NAMALWA (cell line): ENCODE data around the gene FXR2.
"Not testable (repeated sequence)": the region's sequence is repeated elsewhere in the genome, so short reads cannot be mapped to it uniquely, and the experiment has no call there.

Source experiments
- DNase-seq: peaks from one replicate; pipeline ENCODE4 v3.0.0-alpha.2; 2015; ENCODE audit warnings: low spot score

FXR2 gene

DNA sequence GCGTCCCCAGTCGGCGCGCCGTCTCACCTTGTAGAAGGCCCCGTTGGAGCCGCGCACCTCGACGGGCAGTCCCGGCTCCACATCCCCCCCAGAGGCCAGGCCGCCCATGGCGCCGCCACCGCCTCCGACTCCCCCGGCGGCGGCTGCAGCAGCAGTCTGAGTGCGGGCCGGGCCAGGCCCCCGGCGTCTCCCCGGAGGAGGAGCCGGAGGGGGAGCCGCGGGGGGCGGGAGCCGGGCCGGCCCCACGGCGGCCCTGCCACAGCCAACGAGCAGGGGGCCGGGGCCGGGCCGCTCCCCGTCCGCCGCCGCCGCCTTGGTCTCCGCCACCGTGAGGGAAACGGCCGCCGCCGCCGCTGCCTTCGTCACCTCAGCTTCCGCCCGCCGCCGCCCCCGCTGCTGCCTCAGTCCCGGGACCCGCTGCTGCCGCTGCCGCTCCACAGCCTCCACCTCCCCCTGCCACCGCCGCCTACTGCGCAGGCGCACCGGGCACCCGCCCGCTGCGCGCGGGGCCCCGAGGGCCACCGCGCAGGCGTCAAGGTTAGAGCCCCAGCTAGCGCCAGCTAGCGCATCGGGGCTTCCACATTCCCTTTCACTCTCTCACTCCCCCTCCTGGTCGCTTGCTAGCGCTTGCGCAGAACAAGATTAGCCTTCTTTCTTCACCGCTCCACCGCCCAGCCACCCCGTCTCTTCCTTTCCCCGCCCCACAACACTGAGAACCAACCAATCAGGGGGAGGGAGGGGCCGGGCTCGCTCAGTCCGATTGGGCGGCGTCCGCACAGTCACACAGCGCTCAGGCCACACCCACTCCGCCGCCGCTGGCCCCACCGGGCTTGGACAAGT is at the start of gene FXR2:
Gene FXR2 (minus strand): TSS at position 473 of the 840 bp plus-strand sequence. CDS start 365 bp downstream, at position 108.
- DNase-seq: peak; percentile 97

GRCh38 chr17:7656958-7657609 is 42.4 kb upstream of the FXR2 start:
- no peak for DNase-seq

- DNase-seq: no peak
Observed at GRCh38 chr17:7655541-7655840, 40.8 kb upstream of the FXR2 start.

GRCh38 chr17:7654832-7655540 is 40.3 kb upstream of the FXR2 start:
- DNase-seq: no peak

DNA sequence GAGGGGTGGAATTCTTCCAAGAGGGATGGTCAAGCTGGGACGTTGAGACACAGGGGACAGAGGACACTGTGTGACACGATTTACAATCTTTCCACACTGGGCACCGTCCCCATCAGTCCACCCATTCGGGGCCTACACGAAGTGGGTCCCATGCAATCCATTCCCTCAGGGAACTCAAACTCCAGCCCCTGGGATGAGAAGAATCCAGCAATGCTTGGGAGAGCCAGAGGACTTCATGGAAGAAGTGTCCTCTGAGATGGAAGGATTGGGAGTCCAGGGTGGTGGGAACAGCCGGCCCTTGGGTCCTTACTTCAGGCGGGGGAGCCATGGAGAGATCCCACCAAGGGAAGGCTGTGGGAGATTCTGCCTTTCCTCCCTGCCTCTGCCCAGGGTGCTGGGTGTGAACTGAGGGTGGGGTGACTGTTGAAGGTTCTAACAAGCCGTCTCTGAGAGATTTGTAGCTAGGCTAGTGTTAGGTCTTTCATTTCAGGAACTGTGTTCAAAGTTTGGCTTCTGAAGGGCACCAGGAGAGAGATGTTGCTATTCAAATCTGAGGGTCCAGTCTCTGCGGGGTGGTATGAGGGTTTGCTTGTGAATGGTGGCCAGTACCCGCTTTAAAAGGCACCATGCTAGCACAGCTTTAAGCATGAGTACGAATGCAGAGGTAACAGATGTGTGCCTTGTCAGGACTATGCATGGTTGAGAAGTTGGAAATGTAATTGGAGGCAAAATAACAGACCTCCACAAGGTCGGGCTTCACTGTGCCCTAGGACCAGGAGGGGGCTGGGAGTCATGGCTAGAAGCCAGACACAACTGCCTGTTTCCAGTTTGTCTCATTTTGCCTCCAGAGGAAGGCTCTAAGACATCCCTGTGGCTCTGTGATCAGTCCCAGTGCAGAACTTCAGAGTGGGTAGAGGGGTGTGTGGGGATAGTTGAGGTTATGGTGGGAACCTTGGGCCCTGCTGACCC is 38.0 kb upstream of the FXR2 start:
- no peak for DNase-seq

DNA sequence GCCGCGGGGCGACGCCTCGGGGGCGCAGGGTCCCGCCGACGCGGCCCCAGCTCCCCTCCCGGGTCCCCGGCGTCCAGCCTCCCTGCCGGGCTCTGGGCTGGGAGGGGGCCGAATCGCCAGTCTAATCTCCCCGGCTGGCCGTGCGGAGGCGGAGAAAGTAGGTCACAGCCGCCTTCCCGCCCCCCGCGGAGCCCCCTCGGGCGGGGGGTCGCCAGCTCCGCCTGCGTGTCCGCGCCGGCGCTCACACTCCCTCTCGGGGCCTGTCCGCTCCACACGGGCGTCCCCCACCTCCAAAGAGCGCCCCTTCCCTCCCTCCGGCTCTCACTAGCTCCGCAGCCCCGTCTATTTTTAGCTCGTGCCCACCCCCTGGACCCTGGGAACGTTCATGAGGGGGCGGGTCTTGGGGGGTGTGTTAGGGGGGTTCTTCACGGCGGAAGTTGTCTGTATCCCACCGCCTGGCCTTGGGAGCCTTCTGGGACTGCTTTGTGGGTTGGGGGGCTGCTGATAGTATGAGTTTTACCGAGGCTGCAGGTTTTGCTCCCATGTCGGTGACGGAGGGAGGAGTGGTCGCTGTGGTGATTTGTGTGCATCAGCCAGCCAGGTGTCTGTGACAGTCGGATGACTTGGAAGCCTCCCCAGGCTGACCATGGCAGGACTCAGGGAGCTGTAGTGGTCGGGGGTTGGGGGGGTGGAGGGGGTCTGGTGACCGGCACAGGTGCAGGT is 37.1 kb upstream of the FXR2 start:
- no peak for DNase-seq

DNA sequence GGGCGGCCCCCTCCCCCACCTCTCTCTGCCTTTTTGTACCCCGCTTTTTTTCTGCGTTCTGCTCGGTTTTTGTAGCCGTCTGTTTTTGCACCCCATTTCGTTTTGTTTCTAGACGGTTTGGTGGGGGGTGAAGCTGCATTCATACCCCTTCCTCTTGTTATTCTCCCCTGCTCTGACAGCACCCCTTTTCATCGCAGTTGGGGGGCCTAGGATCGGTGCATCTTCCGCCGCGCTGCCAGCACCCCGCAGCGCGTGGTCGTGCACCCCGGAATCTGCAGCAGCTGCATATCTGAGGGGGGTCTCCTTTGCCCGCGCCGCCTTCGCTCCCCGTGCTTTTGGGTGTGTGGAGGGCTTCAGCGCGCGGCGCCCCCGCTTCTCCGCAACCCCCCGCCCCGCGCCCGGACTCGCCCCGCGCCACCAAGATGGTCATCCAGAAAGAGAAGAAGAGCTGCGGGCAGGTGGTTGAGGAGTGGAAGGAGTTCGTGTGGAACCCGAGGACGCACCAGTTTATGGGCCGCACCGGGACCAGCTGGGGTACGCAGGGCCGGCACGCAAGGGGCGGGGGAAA is 36.5 kb upstream of the FXR2 start:
- no peak for DNase-seq

DNA sequence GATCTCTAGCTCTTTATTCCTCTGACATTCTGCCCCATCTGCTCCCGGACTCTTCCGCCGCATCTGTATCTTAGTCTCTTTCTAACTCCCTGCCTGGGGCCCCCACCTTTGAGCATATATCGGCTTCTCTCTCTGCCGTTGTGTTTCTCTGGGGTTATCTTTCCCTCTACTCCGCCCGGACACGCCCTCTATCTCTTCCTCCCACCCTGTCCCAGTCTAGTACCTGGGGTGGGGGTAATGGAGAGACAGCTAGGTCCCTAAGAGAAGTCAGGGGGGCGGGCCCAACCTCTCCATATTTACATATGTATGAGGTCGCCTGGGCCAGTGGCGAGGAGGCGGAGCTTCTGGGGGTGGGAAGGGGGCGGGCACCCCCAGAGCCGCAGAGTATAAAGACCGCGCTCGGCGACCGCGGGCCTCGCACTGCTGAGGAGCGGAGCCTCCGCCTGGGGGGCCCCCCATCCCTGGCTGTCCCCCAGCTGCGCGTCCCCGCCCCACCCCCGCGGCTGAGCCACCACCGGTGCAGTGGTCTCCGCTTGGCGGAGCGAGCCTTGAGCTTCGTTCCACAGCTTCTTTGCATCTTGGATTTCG is 35.9 kb upstream of the FXR2 start, which contains the start of gene ATP1B2:
Gene ATP1B2 (plus strand): TSS at position 418 of the 588 bp plus-strand sequence. CDS start 593 bp downstream, outside the sequence.
- peak; percentile 69 for DNase-seq

DNA sequence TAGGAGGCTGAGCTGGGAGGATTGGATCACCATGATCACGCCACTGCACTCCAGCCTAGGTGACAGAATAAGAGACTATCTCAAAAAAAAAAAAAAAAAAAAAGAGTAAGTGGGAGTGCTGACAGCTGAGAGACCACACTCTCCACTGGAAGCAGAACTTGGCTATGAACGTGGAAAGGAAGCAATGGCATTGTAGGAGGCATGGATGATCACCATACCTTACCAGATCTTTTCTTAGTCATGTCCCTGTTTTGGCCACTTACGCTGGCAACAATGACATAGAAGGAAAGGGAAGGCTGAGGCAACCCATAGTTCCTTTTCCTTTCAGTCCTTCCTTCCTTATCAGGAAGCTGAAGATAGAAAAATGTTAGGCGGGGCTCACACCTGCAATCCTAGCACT is 32.3 kb upstream of the FXR2 start:
- DNase-seq: no peak

DNA sequence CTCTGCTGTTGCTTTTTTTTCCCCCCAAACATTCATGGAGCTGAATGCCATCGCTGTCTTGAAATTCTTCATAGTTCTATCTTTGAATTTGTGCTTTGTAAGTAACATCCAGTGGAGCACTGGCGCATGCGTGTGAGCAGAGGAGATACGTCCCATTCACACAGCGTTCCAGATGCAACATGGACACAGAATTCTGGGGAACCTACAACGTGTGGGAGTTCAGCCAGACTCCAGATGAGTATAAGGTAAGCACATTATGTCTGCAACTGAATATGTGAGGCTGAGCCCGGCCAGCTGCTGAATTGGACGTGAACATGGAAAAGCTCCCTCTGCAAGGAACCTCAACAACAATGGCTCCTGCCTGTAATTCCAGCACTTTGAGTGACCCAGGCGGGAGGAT is 31.8 kb upstream of the FXR2 start:
- no peak for DNase-seq

DNA sequence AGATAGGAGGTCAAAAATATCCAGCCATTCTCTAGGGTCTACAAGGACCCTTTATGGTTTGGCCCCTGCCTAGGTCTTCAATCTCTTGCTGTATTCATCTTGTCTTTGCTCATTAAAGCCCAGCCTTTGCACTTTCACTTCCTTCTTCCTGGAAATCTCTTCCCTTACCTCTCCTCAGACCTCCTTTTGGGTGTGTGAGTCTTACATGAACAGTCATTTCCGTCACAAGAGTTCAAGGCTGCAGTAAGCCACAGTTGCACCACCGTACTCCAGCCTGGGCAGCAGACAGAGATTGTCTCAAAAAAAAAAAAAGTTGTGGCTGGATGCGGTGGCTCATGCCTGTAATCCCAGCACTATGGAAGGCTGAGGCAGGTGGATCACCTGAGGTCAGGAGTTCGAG is 30.1 kb upstream of the FXR2 start:
- no peak for DNase-seq

DNA sequence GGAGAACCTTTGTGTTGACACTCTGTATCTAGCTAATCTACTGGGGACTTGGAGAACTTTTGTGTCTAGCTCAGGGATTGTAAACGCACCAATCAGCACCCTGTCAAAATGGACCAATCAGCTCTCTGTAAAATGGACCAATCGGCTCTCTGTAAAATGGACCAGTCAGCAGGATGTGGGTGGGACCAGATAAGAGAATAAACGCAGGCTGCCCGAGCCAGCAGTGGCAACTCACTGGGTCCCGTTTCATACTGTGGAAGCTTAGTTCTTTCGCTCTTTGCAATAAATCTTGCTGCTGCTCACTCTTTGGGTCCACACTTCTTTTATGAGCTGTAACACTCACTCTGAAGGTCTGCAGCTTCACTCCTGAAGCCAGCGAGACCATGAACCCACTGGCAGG is 26.9 kb upstream of the FXR2 start:
- DNase-seq: not testable (repeated sequence)

- no peak for DNase-seq
Observed at GRCh38 chr17:7640783-7641182, 26.1 kb upstream of the FXR2 start.

DNA sequence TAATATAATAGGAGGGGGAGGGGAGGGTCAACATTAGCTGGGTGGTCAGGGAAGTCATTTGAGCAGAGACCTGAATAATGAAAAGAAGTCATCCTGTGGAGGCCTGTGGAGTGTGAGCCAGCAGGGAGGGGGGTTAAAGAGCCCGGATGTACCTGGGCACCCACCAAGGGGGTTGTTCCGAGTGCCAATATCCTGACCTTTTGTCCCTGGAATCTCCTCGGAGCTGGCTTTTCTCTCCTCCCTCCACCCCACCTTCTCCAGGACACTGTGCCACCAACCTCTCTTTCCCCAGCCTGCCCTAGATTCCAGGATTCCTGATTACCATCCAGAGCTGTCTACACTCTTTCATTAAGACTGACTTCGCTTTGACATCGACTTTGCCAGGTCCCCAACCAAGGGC is 21.5 kb upstream of the FXR2 start:
- no peak for DNase-seq

DNA sequence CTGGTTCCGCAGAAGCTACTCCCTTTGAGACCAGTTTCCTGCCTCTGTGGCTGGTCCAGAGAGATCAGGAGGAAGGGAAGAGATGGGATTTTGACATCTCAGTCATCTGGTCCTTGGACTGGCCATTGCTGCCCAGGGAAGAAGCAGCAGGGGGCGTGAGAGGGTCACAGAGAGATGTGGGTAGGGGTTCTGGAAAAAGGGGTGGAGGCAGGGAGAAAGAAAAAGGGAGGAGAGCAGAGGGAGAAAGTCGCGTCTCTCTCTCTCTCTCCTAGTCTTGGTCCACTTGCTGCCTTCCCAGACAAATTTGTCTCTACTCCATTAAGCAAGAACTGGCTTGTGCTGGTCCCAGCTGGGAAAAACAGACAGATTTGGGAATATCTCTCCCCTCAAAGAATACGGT is 19.7 kb upstream of the FXR2 start:
- no peak for DNase-seq

- no peak for DNase-seq
Observed at GRCh38 chr17:7633093-7633492, 18.4 kb upstream of the FXR2 start.

DNA sequence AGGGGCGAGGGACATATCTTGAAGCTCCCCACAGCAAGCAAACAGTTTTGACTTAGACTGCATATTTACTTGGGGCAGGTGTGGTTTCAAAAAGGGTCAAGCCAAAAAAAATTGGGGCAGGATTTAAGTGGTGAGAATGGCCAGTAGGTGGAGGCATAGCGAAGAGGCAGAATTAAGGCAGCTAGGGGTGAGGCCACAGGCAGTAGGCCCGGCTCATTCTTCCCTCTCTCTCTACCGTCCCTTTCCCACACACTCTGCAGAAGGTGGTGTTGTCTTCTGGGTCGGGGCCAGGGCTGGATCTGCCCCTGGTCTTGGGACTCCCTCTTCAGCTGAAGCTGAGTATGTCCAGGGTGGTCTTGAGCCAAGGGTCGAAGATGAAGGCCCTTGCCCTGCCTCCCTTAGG is 17.8 kb upstream of the FXR2 start:
- peak; percentile 63 for DNase-seq

- DNase-seq: no peak
Observed at GRCh38 chr17:7631398-7632380, 17.0 kb upstream of the FXR2 start.

GRCh38 chr17:7629939-7630571 is 15.4 kb upstream of the FXR2 start, which contains the start of gene SHBG:
Gene SHBG (plus strand): TSS chr17:7630135. CDS start chr17:7630173, 38 bp downstream.
- DNase-seq: no peak
